Kidney (tissue), 14 donors: ENCODE data around the gene GALNT7. TPM values are rescaled to one million over a fixed set of nuclear protein-coding genes. Genes with fewer than 3 reads are reported as not detected.

Source experiments
- DNase-seq, 5 donors: peaks; one replicate each; pipeline ENCODE4 v3.0.0-alpha.2; 2013 to 2020
- FAIRE-seq: peaks from 2 replicates; lab custom pipeline; 2012; peaks lifted over from hg19 to GRCh38; lab: Jason Lieb, UNC
- H3K27ac ChIP-seq, 2 donors: one replicate each; pipeline ENCODE4 v1.7.0; 2013; ENCODE audit warnings: low read depth in 2 of 2, low read length in 2 of 2, inconsistent platforms in 1 of 2
- H3K27me3 ChIP-seq: one replicate; pipeline ENCODE4 v1.7.1; 2013; ENCODE audit warnings: low read length, inconsistent platforms; ENCODE audit not compliant: control insufficient read depth, insufficient read depth
- H3K36me3 ChIP-seq, 3 donors: one replicate each; pipeline versions ENCODE4 v1.7.0 to v1.7.1; 2013; ENCODE audit warnings: low read length in 3 of 3, control low read depth in 1 of 3, inconsistent platforms in 1 of 3; ENCODE audit not compliant: insufficient read depth in 3 of 3, control insufficient read depth in 2 of 3
- H3K4me1 ChIP-seq, 3 donors: one replicate each; pipeline versions ENCODE4 v1.7.0 to v1.7.1; 2013; ENCODE audit warnings: low read length in 3 of 3, inconsistent platforms in 1 of 3, low read depth in 1 of 3; ENCODE audit not compliant: control insufficient read depth in 2 of 3, insufficient read depth in 2 of 3
- H3K4me3 ChIP-seq, 3 donors: one replicate each; pipeline versions ENCODE4 v1.7.0 to v1.8.1; 2013; ENCODE audit warnings: low read length in 3 of 3, control low read depth in 1 of 3, inconsistent platforms in 1 of 3
- H3K9ac ChIP-seq, 3 donors: one replicate each; pipeline versions ENCODE4 v1.7.0 to v1.7.1; 2013; ENCODE audit warnings: low read length in 3 of 3, control low read depth in 1 of 3, inconsistent platforms in 1 of 3
- H3K9me3 ChIP-seq, 3 donors: one replicate each; pipeline versions ENCODE4 v1.7.0 to v1.7.1; 2013; ENCODE audit warnings: low read length in 3 of 3, control low read depth in 1 of 3, inconsistent platforms in 1 of 3; ENCODE audit not compliant: control insufficient read depth in 2 of 3, insufficient read depth in 1 of 3
- intact Hi-C: fragments of 100-400 bp; cut with DNase I; formaldehyde crosslinking; loops from one replicate; pipeline ENCODE4 v1.11.1; 2022
- polyA plus RNA-seq: library from polyadenylated mRNA; stranded (reverse); fragments of 350-450 nt; fragmentation: Illumina TruSeq; extraction: RNeasy Lipid Tissue Mini Kit (QIAGEN cat#74804); gene quantifications from one replicate; pipeline ENCODE4 v1.2.3, GENCODE V29; 2014; ENCODE audit warnings: low read depth, low replicate concordance; ENCODE audit not compliant: insufficient read depth
- total RNA-seq: library from RNA; stranded (reverse); fragmentation: NEBNext Ultra II Directional; extraction: Animal tissue kit (Norgen Biotek cat#: 25700); gene quantifications from one replicate; pipeline ENCODE4 v1.2.1, GENCODE V29; 2021
- TF ChIP-seq, protein P1 (sequence below): IDR thresholded peaks from 3 replicates; pipeline ENCODE4 v1.5.1; 2012; ENCODE audit warnings: mild to moderate bottlenecking, moderate library complexity, borderline replicate concordance; ENCODE audit not compliant: insufficient read depth; ENCODE audit errors: extremely low read depth
- donor health status: control.
- donor health status: control.
- donor health status: control.
- donor health status: control.
- donor health status: control.
- donor health status: DM: yes; HTN: yes; CAD: no.
- donor health status: Normal renal cell carcinoma (clear cell type).

Gene GALNT7
- total and polyA plus RNA-seq, 2 donors from 2014 or later: 3.8 to 25.6 TPM

DNA sequence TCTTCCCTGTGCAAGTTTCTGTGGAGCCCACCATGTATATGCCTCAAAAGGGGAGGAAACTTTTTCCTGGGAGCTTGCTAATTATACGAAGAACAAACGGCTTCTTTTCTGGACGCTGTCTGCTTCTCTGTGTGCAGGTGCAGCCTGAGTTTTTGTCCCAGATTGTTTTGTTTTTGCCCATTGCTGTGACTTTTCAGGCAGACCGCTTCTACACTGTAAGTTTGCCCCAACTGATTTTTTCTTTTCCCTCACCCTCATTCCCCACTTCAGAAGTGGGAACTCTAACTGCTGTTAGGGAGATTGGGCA, 113.6 kb downstream of the GALNT7 start:
- DNase-seq: no peak
- Histone ChIP-seq H3K9me3 (peaks cover 0 to 14% (median 4%) of the 10 kb centered on the region in 3 donors), H3K36me3 (no peaks in the 10 kb centered on the region), H3K4me3 (no peak overlapping the region), H3K27me3 (no peaks in the 10 kb centered on the region), H3K27ac (no peak overlapping the region), H3K4me1 (no peaks in the 10 kb centered on the region), H3K9ac (no peak overlapping the region)
- intact Hi-C loops: no loop called here
- no peak for FAIRE-seq
- TF ChIP-seq, protein P1, sequence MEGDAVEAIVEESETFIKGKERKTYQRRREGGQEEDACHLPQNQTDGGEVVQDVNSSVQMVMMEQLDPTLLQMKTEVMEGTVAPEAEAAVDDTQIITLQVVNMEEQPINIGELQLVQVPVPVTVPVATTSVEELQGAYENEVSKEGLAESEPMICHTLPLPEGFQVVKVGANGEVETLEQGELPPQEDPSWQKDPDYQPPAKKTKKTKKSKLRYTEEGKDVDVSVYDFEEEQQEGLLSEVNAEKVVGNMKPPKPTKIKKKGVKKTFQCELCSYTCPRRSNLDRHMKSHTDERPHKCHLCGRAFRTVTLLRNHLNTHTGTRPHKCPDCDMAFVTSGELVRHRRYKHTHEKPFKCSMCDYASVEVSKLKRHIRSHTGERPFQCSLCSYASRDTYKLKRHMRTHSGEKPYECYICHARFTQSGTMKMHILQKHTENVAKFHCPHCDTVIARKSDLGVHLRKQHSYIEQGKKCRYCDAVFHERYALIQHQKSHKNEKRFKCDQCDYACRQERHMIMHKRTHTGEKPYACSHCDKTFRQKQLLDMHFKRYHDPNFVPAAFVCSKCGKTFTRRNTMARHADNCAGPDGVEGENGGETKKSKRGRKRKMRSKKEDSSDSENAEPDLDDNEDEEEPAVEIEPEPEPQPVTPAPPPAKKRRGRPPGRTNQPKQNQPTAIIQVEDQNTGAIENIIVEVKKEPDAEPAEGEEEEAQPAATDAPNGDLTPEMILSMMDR: no peak

DNA sequence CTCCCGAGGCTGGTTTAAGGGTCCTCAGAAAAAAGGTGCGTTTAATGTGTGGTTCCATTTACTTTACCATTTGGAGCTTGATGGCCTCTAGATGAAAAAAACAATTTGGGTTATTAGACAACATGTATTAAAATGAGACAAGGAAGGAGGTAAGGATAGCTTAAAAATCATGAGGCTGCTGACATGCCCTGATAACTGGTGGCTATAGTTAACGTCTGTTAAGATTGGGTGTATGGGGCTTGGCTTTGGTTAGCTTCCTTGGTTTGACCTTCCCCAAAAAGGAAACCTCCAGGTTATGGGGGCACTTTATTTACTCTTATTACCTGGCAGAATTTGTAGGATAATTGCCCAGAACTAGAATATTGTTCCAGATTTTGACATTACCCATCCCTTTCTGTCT, 114.0 kb downstream of the GALNT7 start:
- no peaks in the 10 kb centered on the region for H3K36me3 ChIP-seq
- intact Hi-C loops: no loop called here
- no peak for FAIRE-seq
- no peak overlapping the region for H3K27ac ChIP-seq
- H3K9ac ChIP-seq: no peak overlapping the region
- no peaks in the 10 kb centered on the region for H3K27me3 ChIP-seq
- H3K4me1 ChIP-seq: no peaks in the 10 kb centered on the region
- DNase-seq: no peak
- TF ChIP-seq, protein P1: no peak
- H3K4me3 ChIP-seq: no peak overlapping the region
- peaks cover 0 to 16% (median 4%) of the 10 kb centered on the region in 3 donors for H3K9me3 ChIP-seq

DNA sequence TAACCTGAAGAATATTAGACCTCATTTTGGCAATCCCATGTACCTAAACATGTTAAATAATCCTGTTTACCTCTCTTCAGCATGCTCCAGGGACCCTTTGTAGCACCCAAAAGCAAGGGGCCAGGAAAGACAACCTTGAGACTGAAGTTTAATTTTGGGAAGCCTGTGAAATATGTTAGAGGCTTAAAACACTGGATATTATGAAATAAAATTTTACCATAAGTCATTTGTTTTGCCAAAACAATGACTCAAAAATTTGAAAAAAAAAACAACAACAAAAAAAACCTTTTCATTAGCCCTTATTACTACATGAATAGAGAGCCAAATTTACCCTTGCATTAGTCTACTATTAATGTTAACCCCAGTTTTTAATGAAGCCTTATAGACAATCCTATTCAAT, 115.9 kb downstream of the GALNT7 start:
- H3K27me3 ChIP-seq: no peaks in the 10 kb centered on the region
- no peaks in the 10 kb centered on the region for H3K36me3 ChIP-seq
- intact Hi-C loops: no loop called here
- peaks cover 0 to under 1% (median 0%) of the 10 kb centered on the region in 3 donors for H3K4me1 ChIP-seq
- TF ChIP-seq, protein P1: no peak
- FAIRE-seq (peak; percentile 19), DNase-seq (no peak)
- no peak overlapping the region for H3K27ac ChIP-seq
- H3K4me3 ChIP-seq: no peak overlapping the region
- H3K9me3 ChIP-seq: peaks cover 0 to 16% (median 4%) of the 10 kb centered on the region in 3 donors
- no peak overlapping the region for H3K9ac ChIP-seq

DNA sequence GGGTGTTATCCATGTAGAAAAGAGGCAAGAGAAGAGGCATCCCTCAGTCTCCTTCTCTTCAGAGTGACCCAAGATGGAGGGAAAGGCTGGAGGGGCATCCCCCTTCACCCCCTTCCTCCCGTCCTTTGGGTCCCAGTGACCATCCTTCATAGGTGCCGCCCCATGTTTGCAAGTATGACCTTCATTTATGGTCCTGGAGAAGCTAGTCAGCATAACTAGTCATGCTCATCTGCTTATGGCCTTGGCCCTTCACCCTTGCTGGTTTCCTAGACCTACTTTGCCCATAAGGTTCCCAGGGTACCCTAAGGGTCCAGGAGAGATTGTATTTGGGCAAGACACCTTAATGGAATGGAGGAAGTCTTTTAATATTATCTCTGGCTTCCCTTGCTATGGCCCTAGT, 118.9 kb downstream of the GALNT7 start:
- no peak overlapping the region for H3K9ac ChIP-seq
- no peaks in the 10 kb centered on the region for H3K36me3 ChIP-seq
- peaks cover 0 to 16% (median 4%) of the 10 kb centered on the region in 3 donors for H3K9me3 ChIP-seq
- H3K4me3 ChIP-seq: no peak overlapping the region
- no peak overlapping the region for H3K27ac ChIP-seq
- DNase-seq (no peak), FAIRE-seq (no peak)
- H3K27me3 ChIP-seq: no peaks in the 10 kb centered on the region
- TF ChIP-seq, protein P1: no peak
- intact Hi-C loops: no loop called here
- H3K4me1 ChIP-seq: peaks cover 0 to 2% (median 0%) of the 10 kb centered on the region in 3 donors
